ENCODE measurements around the gene GOLGA8B.
"Not testable (repeated sequence)": the region's sequence is repeated elsewhere in the genome, so short reads cannot be mapped to it uniquely, and the experiment has no call there.

The GOLGA8B gene

DNA sequence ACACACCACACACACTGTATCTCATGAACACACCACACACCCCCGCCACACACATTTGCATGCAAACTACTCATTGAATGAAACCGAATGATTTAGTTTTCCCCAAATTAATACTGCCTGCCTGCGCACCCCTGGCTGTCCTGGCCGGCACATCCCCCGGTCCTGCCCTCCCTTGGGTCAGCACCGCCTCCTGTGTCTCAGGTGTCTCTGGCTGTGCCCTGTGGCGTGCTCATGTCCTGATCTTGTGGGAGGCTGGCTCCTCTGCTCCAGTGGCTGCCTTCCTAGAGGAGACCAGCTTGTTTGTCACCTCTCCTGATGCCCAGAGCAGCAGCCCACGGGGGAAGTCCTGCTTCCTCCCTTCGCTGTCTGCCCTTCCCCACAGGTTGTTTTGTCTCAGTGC is 28.7 kb downstream of the GOLGA8B start:
- DNase-seq, result not testable (repeated sequence)

- not testable (repeated sequence) for DNase-seq
These were observed 29.3 kb downstream of the GOLGA8B start for GRCh38 chr15:34554126-34554525.

DNA sequence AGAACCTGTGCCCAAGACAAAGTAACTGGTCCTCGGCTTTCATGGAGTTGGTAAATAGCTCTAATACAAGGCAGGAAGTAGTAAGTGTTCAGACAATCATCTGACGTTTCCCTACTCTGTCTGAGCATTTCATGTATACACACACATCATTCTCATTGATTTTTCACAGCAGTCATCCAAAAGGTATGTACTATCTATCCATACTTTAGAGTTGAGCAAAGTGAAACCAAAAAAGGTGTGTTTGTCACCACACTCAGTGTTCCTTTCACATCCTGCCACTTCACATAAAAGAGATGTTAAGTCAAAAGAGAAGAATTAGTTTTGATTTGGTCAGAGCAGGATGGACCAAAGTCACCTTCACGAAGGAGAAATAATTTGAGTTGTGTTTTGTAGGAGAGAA is 33.3 kb downstream of the GOLGA8B start:
- DNase-seq, result not testable (repeated sequence)

DNA sequence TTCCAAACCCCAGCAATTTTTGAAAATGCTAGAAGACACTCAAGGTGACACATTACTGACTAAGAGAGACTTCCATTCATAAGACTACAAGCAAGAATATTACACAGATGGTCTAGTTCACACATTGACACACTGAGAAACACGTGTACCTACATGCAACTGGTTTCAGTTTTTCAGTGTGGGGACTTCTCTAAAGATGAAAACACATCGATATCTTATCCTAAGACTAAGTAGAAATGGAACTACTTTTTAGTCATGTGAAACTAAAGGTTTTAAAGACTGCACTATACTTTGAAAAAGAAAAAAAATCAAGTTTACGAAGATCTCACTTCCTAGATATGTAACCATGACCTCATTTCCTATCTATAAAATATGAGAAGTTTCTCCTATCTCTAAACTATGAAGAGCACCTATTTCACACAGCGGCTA is 34.1 kb downstream of the GOLGA8B start:
- not testable (repeated sequence) for DNase-seq

DNA sequence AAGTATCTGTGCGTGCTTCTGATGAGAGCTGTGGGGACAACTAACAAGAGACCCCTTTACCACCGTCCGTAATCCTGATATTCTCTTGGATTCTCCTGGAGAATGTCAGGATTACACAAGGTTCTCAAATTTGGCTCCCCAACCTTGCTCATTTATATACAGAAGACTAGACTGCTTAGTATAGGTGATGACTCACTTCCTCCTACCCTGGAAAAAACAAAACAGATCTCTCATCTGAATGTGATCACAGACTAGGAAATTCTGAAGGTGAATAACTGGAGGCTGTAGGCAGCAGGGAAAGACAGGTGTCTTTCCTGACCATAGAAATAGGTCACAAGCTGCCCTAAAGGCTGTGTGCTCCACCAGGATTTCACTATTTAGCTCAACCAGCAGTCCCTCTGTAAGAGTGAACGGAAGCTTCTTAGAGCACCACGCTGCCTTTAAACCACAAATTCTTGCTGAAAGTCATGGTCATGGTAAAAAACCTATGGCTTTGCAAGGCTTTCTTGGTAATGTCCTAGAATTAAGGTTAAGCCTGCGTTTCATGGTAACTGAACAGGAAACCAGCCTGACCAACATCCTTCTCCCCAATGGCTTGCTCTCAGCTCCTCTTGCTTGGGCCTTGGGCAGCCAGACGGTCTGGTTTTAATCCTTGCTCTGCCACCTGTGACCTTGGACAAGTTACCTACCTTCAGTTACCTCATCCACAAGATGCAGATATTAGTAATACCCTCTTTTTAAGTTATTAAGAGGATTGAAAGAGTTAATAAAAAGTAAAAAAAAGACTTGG is 39.4 kb downstream of the GOLGA8B start:
- DNase-seq, result not testable (repeated sequence)

- DNase-seq, result not testable (repeated sequence)
These were observed 47.6 kb downstream of the GOLGA8B start for GRCh38 chr15:34535857-34536256.
